ENCODE measurements around the gene SENP3. TPM values are rescaled to one million over a fixed set of nuclear protein-coding genes. Genes with fewer than 3 reads are reported as not detected.

Gene SENP3
- total RNA-seq, 1 experiment from 2014 or later, result 83.1 TPM

DNA sequence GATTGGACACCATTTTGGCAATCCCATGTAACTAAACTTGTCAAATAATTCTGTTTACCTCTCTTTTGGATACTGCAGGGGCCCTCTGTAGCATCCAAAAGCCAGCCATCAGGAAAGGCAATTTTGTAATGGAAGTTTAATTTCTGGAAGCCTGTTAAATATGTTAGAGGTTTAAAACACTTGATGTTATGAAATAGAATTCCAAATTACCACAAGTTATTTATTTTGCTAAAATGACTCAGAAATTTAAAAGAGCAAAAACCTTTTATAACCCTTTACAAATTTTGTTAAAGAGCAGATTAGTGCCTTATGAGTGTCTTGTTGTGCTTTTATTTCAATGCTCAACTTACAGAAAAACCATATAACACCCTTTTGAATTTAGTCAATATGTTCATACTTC lies 32.9 kb upstream of the SENP3 start:
- no peaks in the 10 kb centered on the region for H3K79me1 ChIP-seq (ENCODE audit: insufficient read depth, low read depth, low read length, poor library complexity, severe bottlenecking)
- no peaks in the 10 kb centered on the region for H3K4me1 ChIP-seq (ENCODE audit: insufficient read depth, low read length)
- H2AFZ ChIP-seq (ENCODE audit: low read length), result no peak overlapping the region
- H2BK15ac ChIP-seq (ENCODE audit: low read depth, low read length), result no peak overlapping the region
- no peaks in the 10 kb centered on the region for H3K79me2 ChIP-seq (ENCODE audit: insufficient read depth, low read length)
- no peak overlapping the region for H3K4ac ChIP-seq (ENCODE audit: low read depth, low read length)
- no peak overlapping the region for H2BK12ac ChIP-seq (ENCODE audit: insufficient read length, low read depth, low read length)
- H3K4me3 Mint-ChIP-seq, result no peak overlapping the region
- H3K18ac ChIP-seq (ENCODE audit: insufficient read length, low read depth, low read length), result no peak overlapping the region
- no peak overlapping the region for H3K56ac ChIP-seq (ENCODE audit: insufficient read length, low read depth, low read length)
- no peak overlapping the region for H3T11ph ChIP-seq (ENCODE audit: low read length)
- no peak for DNase-seq
- H3K9me3 Mint-ChIP-seq, result peaks cover 27 to 32% of the 10 kb centered on the region in 2 experiments
- no peak overlapping the region for H3K27ac Mint-ChIP-seq
- no peak overlapping the region for H4K5ac ChIP-seq (ENCODE audit: insufficient read length, low read depth, low read length)
- H3K27ac ChIP-seq (ENCODE audit: insufficient read length, low read depth, low read length), result no peak overlapping the region
- no peak overlapping the region for H2BK120ac ChIP-seq (ENCODE audit: low read depth, low read length, poor library complexity, severe bottlenecking)
- H3K9me3 ChIP-seq (ENCODE audit: control insufficient read depth, low read depth, low read length), result no peaks in the 10 kb centered on the region
- H3K9ac ChIP-seq (ENCODE audit: extremely low read depth, insufficient read length, low read length), result no peak overlapping the region
- no peaks in the 10 kb centered on the region for H3K27me3 ChIP-seq (ENCODE audit: insufficient read depth, low read length)
- H2AK5ac ChIP-seq (ENCODE audit: insufficient read length, low read length), result no peak overlapping the region
- H3K14ac ChIP-seq (ENCODE audit: insufficient read depth, low read length), result no peak overlapping the region
- H3K23me2 ChIP-seq (ENCODE audit: insufficient read length, low read depth, low read length, poor library complexity, severe bottlenecking), result no peaks in the 10 kb centered on the region
- no peak overlapping the region for H3K23ac ChIP-seq (ENCODE audit: insufficient read length, low read depth, low read length)
- no peak overlapping the region for H2BK20ac ChIP-seq (ENCODE audit: low read depth, low read length, poor library complexity, severe bottlenecking)
- no peak overlapping the region for H4K8ac ChIP-seq (replicated peaks; ENCODE audit: insufficient read length, low read depth, low read length)
- peaks cover 6 to 11% (median 9%) of the 10 kb centered on the region in 3 experiments; a peak in 6 of 7 replicates for H3K36me3 Mint-ChIP-seq (ENCODE audit: insufficient read depth in 1 of 3, low read depth in 3 of 3)
- no peaks in the 10 kb centered on the region for H4K20me1 ChIP-seq (ENCODE audit: control insufficient read depth, insufficient read depth, insufficient read length)
- H3K27me3 Mint-ChIP-seq (ENCODE audit: low read depth), result peaks cover 10% of the 10 kb centered on the region
- no peak overlapping the region for H4K91ac ChIP-seq (ENCODE audit: insufficient read length, low read depth, low read length)
- no peak overlapping the region for H2BK5ac ChIP-seq (ENCODE audit: insufficient read length, low read length)
- TF ChIP-seq, protein P1, sequence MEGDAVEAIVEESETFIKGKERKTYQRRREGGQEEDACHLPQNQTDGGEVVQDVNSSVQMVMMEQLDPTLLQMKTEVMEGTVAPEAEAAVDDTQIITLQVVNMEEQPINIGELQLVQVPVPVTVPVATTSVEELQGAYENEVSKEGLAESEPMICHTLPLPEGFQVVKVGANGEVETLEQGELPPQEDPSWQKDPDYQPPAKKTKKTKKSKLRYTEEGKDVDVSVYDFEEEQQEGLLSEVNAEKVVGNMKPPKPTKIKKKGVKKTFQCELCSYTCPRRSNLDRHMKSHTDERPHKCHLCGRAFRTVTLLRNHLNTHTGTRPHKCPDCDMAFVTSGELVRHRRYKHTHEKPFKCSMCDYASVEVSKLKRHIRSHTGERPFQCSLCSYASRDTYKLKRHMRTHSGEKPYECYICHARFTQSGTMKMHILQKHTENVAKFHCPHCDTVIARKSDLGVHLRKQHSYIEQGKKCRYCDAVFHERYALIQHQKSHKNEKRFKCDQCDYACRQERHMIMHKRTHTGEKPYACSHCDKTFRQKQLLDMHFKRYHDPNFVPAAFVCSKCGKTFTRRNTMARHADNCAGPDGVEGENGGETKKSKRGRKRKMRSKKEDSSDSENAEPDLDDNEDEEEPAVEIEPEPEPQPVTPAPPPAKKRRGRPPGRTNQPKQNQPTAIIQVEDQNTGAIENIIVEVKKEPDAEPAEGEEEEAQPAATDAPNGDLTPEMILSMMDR (conservative IDR thresholded peaks at IDR 0.05), result no peak
- no peaks in the 10 kb centered on the region for H3K4me1 Mint-ChIP-seq
- H3K4me2 ChIP-seq (ENCODE audit: insufficient read depth, insufficient read length, low read length), result no peak overlapping the region
